ENCODE measurements around the gene YAP1.

YAP1 gene

DNA sequence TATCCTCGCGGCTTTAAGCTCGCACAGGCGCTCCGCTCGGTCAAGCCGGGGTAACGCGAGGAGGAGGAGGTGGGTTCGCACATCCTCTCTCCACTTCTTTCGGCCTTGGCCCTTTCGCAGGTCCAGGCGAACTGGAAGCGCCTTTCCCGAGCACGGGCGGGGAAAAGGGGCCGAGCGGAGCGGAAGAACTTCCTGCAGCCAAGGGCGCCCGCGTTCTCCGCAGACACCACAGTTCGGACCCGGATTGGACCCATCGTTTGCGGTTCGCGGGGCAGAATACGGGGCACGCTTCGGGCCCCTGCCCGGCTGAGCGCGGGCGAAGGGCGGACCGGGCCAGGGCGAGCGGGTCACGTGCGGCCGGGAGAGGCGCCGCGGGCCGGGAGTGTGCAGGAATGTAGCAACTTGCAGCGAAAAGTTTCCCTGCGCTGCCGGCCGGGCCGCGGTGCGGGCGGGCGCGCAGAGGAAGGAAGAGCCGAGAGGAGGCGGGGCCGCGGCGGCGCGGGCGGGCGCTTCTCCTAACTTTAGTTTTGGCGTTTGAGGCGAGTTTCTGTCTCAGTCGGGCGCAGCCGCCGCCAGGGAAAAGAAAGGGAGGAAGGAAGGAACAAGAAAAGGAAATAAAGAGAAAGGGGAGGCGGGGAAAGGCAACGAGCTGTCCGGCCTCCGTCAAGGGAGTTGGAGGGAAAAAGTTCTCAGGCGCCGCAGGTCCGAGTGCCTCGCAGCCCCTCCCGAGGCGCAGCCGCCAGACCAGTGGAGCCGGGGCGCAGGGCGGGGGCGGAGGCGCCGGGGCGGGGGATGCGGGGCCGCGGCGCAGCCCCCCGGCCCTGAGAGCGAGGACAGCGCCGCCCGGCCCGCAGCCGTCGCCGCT lies at the start of gene YAP1:
Gene YAP1, plus strand, starts transcription at position 552 of the 865 bp plus-strand sequence. CDS start 402 bp downstream, outside the sequence.
- DNase-seq = peak; percentile 40

DNA sequence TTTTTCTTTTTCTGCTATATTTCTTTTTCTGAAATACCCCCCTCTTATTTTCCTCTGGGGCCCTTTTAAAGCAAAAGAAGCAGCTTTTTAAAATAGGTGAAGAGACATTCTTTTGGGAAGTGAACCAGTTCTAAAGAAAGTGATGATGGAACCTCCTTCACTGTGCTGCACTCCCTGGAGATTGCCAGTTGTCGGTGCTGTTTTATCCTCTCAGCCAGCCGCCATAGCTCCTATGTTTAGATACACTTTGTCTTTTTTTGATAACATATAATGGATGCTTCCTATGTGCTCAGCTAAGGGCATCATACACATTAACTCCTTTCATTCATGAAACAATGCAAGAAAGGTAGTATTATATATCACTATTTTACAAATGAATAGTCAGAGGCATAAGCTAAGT lies 49.0 kb upstream of the YAP1 start:
- no peak for DNase-seq

DNA sequence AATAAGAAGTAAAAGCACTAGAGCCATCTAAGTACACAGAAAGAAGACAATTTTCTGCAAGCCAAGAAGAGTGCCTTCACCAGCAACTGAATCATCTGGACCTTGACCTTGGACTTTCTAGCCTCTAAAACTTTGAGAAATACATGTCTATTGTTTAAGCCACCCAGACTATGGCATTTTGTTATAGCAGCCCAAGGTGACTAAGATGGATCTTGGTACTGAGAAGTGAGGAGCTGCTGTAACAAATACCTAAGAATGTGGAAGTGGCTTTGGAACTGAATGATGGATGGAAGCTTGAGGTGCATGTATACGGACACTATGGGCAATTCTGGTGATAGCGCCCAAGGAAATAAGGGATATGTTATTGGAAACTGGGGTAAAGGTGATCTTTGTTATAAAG lies 48.1 kb upstream of the YAP1 start:
- no peak for DNase-seq

DNA sequence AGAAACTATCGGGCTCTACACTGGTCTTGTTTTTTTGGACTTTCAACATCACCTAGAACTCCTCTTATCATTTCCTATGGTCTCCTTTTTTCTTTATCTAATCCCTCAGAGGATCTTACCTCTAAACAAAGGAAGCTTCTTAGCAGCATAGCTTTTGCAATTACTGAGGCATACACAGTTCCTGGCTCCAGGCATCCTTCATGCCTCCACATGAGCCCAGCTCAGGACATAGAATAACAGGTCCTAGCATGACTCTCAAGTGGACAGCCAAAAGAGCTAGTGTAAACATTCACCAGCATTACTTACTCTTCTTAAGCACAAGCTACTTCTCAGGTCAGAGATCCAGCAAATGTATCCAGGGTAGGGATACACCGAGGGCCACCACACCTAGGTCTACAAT lies 45.9 kb upstream of the YAP1 start:
- no peak for DNase-seq

DNA sequence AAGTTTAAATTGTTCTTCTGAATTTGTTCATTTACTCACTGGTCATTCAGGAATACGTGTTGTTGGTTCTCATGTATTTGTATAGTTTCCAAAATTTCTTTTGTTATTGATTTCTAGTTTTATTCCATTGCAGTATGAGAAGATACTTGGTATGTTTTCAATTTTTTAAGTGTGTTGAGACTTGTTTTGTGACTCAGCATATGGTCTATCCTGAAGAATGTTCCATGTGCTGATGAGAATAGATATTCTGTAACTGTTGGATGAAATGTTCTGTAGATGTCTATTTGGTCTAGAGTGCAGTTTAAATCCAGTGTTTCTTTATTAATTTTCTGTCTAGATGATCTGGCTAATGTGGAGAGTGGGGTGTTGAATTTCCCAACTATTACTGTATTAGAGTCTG lies 39.5 kb upstream of the YAP1 start:
- DNase-seq = no peak

DNA sequence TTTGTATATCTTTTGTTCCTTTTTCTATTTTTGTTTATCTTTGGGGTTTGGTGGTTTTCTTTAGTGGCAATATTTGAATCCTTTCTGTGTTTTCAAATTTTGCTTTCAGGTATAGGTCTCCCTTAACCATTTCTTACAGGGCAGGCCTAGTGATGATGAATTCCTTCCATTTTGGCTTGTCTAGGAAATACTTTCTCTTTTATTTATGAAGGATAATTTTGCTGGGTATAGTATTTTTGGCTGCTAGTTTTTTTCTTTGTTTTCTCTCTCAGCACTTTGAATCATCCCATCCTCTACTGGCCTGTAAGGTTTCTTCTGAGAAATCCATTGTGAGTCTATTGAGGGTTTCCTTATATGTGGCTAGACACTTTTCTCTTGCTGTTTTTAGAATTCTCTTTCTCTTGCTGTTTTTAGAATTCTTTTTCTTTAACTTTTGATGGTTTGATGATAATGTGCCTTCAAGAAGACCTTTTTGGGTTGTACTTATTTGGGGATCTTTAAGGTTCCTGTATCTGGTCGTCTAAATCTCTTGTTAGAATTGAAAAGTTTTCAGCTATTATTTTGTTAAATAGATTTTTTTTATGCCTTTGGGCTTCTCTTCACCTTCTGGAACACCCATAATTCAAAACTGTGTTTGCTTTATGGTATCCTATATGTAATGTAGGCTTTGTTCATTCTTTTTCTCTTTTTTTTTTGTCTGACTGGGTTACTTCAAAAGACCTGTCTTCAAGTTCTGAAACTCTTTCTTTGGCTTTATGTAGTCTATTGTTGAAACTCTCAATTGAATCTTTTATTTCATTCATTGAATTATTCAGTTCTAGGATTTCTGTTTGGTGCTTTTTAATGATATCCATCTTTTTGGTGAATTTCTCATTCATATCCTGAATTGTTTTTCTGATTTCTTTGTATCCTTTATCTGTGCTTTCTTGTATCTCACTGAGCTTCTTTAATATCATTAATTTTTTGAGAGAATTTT lies 38.5 kb upstream of the YAP1 start:
- DNase-seq = no peak

DNA sequence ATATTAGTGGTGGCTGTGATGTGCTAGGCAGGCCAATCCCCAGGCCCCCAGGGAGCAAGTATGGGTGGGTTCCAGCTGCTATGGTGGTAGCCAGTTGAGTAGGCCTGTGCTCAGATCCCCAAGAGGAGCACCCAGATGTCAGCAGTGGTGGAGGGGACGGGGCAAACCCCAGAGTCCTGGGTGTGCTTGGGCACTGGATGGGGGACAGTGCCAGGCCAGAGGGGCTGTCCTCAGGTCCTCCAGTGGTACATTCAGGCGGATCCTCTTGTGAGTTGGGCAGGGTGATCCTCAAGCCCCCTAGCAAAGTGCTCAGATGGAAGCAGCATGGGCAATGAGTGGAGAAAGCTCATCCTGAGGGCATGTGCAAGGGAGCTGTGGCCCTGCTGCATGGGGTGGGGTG lies 37.0 kb upstream of the YAP1 start:
- DNase-seq = no peak

DNA sequence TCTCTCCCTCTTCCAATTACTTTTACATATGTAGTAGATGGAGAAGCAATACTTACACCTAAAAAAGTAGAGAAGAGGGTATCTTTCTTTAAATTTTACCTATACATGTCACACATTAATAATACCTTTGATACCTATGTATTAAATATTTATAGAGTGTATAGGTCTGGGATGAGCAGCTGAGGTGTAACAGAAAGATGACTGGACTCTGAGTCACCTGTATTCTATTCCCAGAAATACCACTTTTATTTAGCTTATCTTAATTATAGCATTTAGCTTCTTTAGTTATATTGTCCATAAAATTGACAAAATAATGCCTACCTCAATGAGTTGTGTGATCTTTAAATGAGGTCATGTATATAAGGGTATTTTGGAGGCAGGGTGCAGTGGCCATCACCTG lies 30.6 kb upstream of the YAP1 start:
- no peak for DNase-seq

DNA sequence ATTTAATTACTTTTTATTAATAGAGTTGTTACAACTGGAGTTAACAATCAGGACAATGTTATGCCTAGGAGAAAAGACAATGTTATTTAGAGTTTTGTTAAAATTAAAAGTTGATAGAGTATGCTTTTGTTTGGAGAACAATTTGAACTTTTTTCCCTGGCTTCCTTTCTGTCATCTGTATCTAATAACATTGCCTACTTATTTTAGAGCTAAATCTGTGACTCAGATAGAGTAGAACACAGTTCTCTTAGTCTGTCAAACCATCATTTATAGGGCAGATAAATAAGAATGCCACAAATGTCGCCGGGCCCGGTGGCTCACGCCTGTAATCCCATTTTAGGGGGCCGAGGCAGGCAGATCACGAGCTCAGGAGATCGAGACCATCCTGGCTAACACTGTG lies 28.9 kb upstream of the YAP1 start:
- DNase-seq = no peak

DNA sequence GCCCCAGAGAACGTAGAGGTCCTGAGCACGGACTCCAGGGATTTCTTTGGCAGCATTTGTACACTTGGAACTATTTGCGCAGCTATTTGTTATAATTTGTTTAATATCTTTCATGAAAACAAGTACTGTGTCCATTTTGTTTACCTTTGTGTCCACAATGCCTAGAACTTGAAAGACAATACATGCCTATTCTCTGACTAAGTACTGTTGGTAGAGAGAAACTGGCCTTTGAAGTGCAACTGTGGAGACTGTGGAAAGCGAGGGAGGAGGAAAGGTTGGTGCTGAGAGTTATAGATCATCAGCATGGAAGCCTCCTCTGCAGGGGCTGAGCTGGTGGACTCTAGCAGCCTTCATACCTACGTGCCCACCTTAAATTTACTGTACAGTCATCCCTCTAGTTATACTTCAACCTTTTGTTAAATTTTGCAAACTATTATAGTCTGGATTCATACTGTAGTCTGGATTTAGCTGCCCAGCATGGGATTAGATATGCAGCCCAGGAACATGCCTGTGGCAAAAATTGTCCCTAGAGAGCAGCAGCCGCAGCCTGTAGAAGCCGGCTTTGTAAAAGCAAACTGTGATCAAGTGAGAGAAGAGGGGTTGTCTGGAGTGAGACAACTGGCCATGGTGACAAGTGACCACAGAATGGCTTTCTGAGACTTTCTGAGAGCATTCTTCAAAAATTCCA lies 24.2 kb upstream of the YAP1 start:
- DNase-seq = no peak

DNA sequence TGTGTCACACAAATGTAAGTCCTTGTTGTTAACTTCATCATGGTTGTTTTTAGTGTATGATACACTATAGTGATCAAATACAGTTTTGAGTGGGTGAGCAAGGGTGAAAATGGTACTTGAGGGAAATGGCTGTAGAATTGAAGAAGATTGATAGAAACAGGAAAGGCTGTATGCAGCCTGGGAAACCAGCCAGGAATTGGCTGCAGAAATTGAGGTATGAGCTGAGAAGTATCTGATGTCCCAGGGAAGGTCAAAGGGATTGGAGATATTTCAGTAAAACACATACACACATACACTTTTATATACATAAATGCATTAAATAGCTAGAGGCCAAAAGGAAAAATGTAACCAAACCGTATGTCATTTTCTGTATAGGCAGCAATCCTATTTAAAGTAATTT lies 13.1 kb upstream of the YAP1 start:
- DNase-seq = no peak

DNA sequence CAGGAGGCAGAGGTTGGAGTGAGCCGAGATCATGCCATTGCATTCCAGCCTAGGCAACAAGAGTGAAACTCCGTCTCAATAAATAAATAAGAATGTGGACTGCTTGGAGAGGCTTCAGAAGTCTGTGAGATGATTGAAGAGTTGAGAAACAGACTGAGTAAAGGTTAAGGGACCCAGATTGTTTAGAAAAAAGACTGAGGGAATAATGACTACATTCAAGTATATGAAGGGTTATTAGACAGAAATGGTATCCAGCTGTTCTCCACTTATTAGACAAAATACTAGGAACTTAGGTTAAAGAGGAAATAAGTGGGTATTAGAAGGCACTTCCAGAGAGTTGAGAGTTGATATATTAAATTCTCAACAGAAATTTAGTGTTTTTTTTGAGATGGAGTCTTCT lies 10.5 kb upstream of the YAP1 start:
- no peak for DNase-seq

DNA sequence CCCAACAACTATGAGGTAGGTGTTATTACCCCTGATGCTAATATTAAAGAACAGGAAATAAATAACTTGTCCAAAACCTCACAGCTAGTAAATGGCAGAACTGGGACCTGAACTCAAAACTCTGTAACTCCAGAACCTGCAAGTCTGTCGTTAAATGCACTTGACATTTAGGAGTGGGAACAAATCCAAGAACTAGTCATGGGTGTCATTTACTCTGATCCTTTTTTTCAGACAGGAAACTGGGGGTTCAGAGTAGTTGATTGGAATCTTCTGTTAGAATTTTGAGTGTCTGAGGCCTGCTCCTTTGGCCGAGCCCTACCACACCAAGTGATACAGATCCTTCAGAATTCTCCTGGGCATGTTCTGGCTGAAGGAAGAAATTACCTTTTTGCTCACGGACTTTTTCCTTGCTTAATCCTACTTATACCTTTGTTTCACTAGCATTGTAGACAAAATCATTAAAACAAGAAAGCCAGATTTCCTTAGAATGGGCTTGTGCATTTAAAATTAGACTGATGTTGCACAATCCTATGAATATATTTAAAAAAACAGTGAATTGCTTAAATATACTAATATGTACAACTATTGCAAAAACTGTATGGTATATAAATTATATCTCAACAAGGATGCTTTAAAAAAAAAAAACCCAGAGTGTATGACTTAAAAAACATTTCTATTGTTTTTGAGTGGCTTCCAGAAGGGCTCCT lies 1.4 kb upstream of the YAP1 start:
- DNase-seq = no peak

DNA sequence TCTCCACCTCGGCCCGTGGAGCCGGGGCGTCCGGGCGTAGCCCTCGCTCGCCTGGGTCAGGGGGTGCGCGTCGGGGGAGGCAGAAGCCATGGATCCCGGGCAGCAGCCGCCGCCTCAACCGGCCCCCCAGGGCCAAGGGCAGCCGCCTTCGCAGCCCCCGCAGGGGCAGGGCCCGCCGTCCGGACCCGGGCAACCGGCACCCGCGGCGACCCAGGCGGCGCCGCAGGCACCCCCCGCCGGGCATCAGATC lies 439 bp downstream of the YAP1 start:
- DNase-seq = no peak

DNA sequence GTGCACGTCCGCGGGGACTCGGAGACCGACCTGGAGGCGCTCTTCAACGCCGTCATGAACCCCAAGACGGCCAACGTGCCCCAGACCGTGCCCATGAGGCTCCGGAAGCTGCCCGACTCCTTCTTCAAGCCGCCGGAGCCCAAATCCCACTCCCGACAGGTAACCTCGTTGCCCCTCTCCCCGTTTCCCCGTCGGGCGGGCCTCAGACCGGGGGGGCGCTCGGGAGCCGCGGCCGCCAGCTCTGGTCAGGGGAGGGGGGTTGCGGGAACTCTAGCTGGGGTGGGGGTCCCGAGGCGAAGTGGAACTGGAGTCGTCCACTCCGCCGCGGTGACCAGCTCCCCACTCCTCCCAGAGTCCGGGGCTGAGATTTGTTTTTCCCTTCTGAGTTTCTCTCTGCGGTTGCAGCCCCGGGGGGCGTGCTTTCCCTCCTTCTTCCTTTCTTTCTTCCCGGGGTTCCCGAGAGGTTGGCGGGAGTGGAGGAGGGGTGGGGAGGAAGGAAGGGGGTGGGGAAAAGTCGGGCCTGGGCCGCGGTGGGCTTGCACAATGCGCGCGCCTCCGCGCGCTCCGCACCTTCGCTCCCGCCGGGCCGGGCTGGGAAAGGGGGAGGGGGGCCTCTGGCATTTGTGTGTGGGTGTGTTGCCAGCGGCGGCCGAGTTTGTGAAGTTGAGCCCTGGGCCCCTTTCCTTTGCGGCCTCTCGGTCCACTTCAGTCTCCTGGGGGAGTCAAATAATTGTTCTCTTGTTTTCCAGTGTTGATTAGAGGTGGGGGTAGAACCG lies 952 bp downstream of the YAP1 start:
- no peak for DNase-seq

DNA sequence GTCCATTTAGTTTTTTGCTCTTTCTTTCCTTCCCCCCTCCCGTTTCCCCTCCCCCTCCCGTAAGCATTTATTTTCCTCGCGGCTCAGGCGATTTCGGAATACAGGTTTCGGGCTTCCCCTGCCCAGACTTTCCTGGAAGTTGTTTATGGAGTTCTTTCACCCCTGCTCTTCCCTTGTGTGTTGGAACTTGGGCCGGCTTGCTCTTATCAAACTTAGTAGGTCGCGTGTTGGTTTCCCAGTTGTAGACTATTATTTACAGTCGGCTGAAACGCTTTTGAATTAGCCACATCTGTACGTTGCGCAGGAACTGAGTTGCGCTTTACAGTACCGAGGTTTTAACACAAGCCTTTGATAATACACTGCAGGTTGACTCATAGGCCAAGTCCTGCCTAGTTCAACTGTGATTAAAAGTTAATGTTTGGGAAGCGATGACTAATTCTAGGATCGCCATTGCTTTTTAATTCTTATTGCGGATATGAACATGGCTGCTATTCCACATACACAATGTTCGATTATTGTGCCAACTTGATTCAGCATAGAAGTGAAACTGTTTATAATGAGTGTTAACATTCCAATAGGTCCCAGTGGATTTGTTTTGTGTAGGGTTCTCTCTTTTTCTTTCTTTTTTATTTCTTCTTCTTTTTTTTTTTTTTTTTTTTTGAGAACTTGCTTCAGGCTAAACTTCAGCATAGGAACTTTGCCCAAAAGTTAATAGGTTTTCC lies 1.7 kb downstream of the YAP1 start:
- DNase-seq = no peak

DNA sequence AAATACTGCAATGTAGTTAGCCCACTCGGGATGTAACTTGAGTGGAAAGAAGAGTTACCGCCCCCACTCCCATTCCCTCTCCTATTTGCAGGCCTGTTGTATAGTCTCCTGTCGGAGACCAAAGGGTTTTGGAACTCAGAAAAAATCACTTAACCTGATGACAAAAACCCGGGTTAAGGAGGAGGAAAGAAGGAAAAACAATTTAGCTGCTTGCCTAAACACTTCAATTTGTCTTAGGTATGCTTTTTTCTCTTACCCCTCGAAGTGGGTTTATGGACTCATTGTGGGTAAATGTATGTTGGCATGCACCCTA lies 2.2 kb downstream of the YAP1 start:
- DNase-seq = no peak

DNA sequence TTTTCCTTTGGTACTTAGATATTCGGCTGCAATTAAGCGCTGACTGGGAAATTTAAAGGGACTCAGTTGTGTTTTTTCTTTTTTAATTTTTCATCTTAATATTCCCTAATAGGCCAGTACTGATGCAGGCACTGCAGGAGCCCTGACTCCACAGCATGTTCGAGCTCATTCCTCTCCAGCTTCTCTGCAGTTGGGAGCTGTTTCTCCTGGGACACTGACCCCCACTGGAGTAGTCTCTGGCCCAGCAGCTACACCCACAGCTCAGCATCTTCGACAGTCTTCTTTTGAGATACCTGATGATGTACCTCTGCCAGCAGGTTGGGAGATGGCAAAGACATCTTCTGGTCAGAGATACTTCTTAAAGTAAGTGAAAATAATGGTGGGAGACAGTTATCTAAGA lies 3.8 kb downstream of the YAP1 start:
- no peak for DNase-seq

DNA sequence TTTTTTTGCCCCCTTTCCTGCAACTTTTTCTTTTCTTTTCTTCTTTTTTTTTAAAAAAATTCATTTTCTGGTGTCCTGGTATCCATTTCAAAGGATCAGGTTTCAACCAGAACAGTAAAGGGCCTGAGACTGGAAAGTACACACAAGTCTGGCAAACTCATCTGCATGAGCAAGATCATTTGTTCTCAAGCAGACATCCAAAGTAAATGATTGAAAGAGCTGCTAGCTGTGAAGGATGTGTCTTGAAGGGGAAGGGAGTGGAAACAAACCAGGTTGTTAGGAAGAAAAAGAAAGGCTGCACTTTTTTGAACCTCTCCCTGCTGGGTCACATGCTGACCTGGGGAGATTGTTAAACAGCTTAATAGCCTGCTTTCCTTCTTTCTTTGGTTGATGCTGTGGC lies 5.3 kb downstream of the YAP1 start:
- no peak for DNase-seq

DNA sequence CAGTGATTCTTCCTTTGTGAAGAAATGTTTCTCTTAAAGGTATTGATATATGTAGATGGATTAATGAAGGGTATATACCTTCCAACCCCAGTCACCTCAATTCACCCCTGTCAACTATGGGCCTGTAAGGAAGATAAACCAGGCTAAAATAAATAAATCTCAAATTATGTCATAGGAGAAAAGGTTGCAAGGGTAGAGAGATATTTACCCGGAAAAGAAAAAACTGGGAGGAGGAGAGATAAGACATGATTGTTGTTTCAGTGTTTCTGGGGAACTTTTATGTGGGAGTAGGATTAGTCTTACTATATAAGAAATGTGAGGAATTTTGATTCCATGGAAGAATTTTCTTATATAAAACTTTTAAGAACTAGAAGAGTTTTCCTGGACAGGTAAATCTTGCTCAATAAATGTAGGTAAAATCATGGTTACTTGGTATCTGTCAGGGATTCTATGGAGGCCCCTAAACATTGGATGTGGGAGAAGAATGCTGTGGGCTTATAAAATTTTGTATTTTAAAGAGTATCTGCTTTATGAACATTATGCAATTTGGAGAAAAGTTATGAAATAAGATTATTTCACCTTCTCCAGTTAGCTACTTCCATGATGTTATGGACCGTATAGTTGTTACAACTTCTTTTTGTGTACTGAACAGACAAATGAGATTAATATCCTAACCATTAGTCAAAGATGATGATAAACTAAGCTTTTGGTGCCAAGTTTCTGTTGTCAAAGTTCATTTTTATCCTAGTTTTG lies 6.4 kb downstream of the YAP1 start:
- no peak for DNase-seq
